Right lobe of liver (tissue), 4 donors: ENCODE measurements around the gene EFNA5.

Experiments
- POLR2A ChIP-seq: fragments of 450-650 bp; IDR thresholded peaks from one replicate; pipeline ENCODE4 v1.6.1; 2017; ENCODE audit warnings: antibody characterized with exemption, mild to moderate bottlenecking
- TF ChIP-seq, protein P1 (sequence below), 4 donors: fragments of 200-600 bp in 3 of 4; fragments of 450-650 bp in 1 of 4; IDR thresholded peaks; one replicate each; pipeline versions ENCODE4 v1.5.1 to v1.8.0; 2016 to 2022; ENCODE audit warnings: antibody characterized with exemption in 4 of 4, mild to moderate bottlenecking in 2 of 4
- donor health status: DM: no; HTN: no; CAD: no.
- donor health status: DM: no; HTN: no; CAD: no.
- donor health status: DM: no; HTN: yes; CAD: no.

DNA sequence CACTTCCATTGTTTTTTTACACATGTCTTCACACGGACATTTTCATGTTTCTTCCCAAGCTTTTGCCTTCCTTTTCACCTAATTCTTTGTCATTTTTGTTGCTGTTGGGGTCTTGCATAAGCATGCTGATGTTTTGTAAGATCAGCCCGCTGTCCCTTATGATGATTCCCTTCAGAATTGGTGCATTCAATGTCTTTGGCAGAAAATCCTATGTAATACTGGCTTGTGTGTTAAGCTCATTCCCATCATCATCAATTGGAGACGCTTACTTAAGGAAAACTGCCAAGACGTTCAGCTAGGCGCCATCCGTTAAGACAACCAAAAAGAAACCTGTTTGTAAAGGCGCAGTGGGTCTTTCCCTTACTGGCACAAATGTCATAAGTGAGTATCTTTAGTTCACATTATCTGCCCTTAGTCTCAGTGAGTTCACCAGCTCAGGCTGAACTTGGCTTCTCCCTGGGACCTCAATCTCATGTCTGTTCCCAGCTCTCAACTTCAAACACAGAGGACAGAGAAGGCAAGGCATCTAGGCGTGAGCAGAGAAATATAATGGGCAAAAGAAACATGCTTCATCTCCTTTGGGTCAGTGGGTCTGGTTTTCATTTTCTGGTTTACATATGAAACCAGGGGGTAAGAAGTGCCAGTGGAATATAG lies 97.9 kb downstream of the EFNA5 start:
- TF ChIP-seq POLR2A, result no peak
- TF ChIP-seq, protein P1, sequence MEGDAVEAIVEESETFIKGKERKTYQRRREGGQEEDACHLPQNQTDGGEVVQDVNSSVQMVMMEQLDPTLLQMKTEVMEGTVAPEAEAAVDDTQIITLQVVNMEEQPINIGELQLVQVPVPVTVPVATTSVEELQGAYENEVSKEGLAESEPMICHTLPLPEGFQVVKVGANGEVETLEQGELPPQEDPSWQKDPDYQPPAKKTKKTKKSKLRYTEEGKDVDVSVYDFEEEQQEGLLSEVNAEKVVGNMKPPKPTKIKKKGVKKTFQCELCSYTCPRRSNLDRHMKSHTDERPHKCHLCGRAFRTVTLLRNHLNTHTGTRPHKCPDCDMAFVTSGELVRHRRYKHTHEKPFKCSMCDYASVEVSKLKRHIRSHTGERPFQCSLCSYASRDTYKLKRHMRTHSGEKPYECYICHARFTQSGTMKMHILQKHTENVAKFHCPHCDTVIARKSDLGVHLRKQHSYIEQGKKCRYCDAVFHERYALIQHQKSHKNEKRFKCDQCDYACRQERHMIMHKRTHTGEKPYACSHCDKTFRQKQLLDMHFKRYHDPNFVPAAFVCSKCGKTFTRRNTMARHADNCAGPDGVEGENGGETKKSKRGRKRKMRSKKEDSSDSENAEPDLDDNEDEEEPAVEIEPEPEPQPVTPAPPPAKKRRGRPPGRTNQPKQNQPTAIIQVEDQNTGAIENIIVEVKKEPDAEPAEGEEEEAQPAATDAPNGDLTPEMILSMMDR (IDR thresholded peaks at IDR 0.05), result no peak
